Stimulated activated CD8-positive, alpha-beta memory T cell treated with anti-CD3 and anti-CD28 coated beads, Interleukin-4, amount 100 ng/mL, for 48 hours (primary cell): ENCODE measurements around the gene RNF150.

Experiments
- DNase-seq: peaks from one replicate; pipeline ENCODE4 v3.0.0-alpha.2; 2020

The RNF150 gene

DNA sequence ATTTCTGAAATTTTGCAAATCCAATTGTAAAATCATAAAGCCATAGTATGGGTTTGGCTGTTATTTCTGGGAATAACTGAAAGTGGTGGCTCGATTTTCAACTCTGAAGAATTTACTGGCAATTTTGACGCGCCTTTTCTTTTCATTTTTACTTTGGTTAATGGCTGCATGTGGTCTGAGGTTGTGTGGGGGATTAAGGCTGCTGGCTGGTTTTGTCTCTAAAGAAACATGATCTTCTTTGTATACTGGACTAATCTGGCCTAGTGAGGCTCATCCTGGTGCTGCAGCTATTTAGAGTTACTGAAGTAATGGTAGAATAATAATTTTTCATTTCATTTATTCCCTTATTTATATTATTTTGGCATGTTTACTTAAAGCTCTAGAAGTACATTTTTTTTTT, 164.0 kb downstream of the RNF150 start:
- DNase-seq = no peak

DNA sequence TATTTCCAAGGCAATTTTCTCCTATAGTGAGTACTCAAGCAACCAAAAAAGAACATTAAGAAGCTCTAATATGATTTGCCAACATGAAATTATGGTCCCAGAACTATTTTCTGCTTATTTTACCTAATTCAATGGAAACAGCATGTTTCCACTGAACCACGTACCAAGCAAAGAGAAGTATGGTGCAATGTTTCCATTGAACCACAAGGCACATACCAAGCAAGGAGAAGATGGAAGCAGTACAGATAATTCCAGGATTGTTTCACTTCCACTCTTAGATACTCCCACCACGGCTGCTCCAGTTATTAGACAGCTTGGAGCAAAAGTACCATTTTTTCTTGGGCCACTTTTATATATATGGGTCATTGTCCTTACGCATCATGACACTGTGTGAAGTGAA, 164.9 kb downstream of the RNF150 start:
- no peak for DNase-seq

DNA sequence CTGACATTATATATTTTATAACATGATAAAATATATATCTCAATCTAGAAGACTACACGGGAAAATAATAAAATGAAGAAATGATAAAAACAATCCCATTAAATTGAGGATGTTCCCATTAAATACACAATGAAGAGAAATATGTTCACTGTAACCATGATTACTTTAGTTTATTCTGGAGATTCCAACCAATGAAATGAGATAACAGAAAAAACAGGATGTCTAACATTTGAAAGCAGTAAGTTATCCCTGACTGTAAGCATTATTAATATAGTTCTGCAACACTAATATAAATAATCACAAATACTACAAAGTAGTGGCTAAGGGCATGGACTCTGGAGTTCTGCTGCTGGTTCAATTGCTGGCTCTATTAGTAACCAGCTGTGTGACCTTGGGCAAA, 169.4 kb downstream of the RNF150 start:
- DNase-seq = no peak

DNA sequence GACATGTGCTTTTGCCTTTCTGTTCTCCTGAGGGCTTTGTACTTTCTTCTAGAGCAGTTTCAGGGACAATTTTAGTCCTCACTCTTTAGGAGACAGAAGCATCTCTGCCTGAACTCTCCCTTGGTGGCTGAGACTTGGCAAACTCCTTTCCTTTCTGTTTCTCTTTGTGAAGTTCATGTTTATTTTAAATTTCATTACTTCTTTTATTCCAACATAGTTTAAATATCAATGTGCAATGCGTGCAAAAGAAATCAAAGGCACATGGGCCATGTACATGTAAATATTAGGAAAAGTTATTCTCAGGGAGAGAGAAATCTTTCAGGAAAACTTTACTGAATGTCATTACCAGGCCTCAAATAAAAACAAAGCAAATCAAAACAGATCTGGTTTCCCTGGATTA, 177.6 kb downstream of the RNF150 start:
- DNase-seq = no peak

DNA sequence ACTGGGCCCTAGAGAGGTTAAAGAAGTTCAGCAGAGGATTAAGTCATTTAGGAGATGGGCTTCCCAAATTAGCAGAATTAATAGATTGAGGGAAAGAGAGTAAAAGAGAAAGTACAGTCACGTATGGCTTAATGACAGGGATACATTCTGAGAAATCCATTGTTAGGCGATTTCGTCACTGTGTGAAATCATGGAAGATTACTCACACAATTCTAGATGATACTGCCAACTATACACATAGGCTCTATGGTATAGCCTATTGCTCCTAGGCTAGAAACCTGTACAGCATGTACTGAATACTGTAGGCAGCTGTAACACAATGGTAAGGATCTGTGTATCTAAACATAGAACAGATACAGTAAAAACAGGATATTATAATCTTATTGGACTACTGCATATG, 180.6 kb downstream of the RNF150 start:
- DNase-seq = no peak

DNA sequence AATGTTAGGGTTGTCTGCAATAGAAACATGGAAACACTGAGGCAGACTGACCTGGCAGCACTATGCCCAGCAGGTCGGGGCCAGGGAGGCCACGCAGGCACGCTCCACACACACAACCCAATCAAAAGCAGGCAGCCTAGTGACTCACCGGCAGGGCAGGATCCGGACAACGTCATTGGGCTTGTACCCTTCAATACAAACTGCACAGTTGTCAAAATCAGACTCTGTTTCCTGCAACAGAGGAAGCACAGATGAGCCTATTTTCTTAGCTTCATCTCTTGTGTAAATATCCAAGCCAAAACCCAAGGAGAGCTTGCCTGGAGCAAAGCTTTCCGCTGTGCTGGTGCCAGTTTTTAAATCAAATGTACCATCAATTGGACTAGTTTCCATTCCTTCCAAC, 185.8 kb downstream of the RNF150 start:
- DNase-seq = no peak

DNA sequence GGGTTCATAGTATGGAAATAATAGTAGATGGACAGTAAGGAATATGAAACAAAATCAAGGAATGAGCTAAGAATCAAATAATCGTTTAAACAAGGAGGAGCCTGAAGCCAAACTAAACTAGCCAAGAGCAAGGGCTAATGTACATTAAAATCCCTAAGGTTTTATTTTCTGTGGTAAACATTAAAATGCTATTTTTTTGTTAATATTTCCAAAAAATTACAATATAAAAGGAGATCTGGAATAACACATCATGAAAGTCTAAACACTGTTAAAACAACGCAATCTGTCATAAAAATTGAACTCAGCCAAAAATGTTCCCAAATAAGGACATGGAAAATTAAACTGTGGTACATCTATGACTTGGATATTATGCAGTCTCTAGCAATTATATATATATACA, 188.2 kb downstream of the RNF150 start:
- no peak for DNase-seq

DNA sequence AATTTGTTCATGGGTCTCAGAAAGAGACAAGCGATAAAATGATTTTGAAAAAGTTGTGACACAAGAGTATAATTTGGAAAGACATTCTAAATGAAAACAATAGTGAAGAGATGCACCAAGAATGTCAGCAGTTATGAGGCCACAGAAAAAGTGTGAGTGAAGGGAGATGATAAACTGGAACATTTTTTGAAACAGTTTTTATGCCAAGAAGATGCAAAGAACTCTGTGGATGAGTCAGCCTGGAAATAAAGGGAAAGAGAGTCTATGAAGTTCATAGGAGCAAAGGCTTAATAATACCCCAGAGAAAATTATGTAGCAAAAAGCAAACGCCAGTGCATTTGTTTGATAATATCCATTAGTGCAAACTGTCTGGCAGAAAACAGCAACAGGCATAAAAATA, 188.7 kb downstream of the RNF150 start:
- no peak for DNase-seq

DNA sequence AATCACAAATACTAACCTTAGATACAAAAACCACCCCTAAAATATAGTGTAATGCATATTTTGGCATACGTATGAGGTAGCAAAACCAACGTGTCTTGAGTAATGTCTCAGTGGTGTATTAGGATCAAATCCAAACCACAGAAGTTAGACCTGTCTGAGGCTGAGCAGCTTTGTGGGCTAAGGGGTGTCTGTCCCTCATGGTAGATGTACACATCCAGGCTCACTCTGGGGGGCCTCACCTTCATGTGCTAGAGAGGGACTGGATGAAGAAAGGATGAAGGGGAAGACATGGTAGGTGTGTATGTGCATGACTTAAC, 189.1 kb downstream of the RNF150 start:
- DNase-seq = no peak

DNA sequence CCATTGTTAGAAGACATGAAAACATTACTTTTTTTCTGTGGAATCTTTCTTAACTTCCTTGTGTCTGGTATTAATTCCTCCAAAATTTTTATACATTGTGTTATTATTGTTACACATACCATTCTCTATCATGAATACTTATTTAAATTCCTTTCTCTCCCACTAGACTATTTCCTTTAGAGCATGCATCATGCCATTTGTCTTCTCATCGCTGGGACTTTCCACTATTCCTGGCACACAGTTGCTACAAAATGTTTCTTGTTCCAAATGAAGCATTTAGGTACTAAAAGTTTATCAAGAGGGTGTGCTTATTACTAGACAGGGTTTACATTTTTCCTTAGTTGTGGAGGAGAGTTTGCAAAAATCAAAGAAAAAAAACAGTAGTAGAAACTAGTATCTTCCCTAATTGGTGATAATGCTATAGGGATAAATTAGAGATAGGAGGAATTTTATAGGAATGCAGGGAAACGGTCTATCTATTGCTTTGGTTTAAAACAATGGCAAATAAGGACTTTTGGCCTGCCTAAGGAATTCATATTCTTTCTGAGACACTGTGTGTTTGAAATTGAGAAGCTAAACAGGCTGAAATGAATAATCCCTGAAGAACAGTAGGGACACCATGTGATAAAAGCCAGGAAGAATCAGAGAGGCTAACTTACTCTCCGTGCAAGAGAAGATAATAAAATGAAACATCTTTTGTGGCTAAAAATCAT, 189.6 kb downstream of the RNF150 start:
- no peak for DNase-seq

DNA sequence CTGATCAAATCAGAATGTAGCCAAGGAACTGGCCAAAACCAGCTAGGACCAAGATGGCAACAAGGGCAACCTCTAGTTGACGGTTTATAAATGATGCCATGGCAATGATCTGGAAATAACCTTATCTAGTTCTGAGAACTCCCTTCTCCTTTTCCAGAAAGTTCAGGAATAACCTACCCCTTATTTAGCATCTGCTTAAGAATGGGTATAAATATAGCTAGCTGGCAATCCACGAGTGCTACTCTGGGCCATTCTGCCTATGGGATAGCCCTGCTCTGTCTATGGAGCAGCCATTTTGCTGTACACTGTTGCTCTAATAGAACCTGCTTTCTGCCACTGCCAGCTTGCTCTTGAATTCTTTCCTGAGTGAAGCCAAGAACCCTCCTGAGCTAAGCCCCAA, 192.7 kb downstream of the RNF150 start:
- DNase-seq = no peak

DNA sequence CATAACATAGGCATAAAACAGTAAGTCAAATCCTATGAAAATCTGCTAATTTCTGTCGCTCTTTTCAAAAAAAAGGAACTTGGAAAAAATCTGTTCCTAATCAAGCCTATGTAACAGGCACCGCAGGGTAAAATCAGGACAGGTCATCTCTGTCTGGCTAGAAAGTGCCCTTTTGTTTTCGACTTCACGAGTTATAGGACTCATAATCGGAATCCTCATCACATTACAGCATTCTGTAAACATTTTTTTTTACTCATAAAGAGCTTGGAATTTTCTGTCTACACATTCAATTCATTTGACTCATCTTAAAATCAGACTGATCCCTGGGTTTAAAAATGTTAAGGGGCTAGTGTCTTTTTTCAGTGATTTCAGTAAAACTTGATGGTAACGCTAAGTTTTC, 195.4 kb downstream of the RNF150 start:
- DNase-seq = no peak

DNA sequence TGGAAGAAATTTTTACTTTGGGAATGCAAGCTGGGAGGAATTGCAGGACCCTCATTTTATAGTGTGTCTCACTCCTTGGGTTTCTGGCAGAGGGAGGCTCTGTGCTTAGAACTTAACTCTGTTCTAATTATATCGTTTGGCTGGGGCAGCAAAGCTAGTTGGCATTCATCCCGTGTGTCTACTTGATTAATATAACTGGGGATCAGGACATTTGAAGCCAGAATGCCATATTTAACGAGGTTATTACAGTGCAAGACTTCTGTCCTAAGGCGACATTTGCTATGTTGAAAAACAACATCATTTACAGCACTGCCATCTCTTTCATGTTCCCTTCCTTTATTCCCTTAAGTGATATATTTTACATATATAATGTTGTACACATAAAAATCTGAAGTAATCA, 198.0 kb downstream of the RNF150 start:
- no peak for DNase-seq

DNA sequence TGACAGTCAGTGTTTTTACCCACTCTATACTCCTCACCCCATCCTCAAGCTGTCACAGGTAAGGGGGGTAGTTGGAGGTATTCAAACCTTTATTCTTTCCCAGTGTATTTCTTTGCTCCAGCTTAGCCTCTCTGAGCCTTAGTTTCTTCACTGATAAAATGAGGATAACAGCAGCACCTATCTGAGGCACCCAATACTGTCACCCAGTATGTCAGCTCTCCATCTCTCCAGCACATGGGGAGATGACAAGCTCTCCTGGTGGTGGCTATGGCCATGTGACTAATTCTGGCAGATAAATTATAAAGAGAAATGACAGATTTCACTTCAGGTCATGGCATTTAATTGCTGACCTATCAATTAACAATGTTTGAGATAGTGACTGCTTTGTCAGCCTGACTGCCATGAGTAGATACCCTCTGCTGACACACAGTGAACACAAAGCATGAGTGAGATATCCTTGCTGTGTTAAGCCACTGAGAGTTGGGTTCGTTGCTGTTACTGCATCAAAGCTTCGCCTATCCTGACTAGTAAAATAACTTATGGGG, 200.7 kb downstream of the RNF150 start:
- DNase-seq = no peak

DNA sequence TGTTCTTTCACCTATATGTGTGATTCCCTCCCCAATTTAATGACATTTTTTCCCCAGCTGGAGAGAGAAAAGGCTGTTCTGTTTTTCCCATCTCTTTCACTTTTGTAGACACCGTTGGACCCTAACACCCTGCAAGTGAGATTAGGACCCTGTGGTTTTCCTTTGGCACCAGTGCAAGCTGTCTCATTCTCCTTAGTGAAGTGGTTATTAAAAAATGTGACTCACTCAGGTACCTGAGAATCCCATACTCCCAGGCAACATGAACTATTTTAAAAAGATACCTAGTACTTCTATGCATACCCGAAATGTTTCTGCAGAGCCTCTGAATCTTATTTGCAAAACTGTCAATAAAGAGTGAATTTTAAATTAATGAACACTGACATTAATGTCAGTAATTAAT, 201.4 kb downstream of the RNF150 start:
- no peak for DNase-seq

DNA sequence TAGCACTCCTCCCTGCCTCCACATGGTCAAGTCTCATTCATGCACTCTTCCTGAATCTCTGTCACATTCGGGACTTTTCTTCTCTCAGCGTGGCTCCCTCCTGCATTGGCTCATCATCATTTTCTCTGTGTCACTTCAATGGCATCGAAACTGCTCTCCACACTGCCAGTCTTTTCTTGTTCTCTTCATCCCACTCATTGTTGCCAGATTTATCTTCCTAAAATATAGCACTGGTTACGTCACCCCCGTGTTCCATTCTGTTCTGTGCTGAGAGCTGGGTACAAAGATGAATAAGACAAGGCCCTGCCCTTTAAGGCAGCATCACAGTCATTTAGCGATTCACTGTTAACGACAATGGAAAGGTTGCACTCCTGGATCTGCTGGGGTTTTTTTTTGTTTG, 202.7 kb downstream of the RNF150 start:
- DNase-seq = no peak

DNA sequence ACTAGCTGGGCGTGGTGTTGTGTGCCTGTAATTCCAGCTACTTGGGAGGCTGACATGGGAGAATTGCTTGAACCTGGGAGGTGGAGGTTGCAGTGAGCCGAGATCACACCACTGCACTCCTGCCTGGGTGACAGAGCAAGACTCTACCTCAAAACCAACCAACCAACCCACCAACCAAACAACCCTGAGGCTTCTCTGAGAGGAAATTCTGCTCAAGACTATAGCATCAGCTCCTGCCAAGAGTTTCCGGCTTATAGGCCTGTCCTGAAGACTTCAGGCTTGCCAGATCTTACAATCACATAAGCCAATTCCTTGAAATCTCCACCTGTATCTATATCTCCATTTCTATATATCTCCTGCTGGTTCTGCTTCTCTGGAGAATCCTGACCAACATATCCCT, 203.3 kb downstream of the RNF150 start:
- no peak for DNase-seq

DNA sequence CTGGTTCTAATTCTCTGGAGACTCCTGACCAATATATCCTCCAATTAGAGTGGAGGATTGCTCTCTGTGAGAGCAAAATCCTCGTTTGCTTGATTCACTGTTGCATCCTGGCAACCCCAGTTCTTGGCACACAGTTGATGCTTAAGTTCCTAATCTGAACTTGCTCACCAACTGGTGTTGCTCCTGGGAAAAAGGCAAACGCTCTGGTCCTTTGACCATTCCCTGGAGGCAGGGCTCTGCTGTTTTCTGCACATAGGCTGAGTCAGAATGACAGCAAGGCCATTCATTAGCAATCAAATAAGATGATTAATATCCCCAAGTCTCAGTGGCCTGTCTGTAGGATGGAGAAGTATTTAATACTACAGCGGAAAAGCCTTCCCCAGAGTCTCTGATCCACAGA, 204.4 kb downstream of the RNF150 start:
- DNase-seq = no peak

DNA sequence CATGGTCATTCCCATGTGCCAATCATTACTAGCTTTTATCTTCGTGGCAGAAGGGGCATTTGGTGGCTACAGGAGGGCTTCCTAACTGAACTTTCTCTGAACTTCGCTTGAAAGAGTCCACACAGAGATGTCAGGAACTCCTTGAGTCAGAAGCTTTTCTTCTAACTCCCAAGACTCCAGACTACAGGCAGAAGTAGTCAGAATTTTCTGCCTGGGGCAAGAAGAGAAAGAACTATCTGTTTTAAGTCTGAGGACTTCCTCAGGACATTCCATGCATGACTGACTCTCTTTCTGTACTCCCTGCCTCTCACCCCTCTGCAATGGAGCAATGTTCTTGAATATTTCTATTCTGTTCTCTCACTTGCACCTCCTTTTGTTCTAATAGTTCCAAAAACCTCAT, 206.6 kb downstream of the RNF150 start:
- no peak for DNase-seq

DNA sequence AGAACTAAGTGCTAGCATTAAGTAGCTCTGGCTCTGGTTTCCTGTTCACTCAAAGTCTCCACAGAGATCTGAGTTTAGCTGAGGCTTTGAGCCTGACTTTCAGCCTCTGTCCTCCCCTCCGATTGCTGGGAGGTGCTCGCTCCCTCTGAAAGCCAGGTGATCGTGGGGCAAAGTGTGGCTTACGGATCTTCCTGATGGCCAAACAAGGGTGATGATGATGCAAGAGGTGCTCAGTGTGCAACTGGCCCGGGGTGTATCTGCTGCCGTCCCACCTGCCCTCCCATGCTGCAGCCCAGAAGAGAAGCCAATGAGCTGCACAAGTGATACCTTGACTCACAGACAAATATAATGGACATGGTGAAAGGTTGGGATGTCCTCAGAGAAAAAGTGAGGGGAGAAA, 207.9 kb downstream of the RNF150 start:
- no peak for DNase-seq

DNA sequence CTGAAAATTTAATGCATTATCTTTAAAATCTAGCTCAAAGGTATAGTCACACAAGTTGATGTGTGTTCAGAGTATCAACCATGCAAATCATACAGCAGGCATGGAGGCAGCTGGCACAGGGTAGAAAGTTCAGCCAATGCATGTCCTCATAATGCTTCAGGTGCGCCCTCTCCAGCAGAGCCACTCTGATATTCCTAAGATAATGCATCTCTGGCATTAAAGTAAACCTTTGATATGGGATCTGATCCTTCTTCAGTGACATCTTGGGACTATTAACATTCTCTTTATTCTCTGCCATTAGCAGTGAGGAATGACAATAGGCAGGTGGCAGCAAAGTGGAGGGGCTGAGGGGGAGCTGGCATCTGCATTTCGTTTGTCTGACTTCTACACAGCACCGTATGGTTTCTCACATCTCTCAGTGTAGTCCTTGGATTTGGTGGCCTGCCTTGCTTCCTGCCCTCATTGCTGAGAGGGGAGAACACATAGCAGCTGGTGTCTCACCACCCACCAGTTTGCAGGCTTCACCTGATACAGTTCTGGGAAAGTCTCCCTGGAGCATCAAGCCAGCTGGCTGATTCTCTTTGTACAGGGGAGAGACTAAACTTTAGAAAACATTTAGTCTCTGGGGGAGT, 208.4 kb downstream of the RNF150 start:
- no peak for DNase-seq

DNA sequence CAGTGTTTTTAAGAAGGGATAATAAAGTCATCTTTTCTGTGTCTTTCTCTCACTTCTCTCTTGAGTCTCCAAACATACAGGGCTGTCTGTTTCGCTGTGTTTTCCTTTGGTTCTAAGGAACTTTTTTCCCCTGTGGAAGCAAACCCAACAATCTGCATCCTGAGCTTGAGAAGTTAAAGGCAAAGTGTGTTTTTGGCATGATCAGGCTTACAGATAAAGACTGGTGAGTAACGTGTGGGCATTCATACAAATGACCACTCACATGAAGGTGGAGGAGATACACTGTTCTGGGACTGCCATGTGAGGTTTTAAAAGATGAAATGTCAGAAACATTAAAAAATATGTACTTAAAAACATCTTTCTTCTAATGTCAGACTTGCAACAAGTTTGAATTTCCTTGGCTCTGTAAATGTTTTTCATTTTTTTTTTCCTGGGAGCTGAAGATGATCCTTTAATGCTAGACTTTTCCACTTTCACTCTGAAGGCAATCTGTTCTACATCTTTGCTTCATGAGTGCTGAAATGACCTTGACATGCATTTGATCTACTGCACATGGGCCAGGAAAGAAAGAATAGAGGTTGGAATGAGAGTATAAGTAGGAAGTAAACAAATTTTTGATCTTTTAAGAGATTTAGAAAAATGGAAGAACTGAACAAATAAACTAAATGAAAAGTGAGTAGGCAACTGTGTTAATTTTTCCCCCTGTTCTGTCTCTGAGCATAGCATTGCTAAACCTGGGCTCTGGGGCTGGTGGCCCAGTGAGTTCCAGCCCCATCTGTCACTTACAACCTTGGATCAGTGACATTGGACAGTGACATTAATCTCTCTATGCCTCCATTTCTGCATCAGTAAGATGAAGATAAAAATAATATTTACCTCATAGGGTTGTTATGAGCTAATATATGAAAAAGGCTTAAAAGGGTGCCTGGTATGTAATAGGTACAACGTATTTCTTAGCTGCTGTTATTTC, 226.0 kb downstream of the RNF150 start:
- DNase-seq = no peak

DNA sequence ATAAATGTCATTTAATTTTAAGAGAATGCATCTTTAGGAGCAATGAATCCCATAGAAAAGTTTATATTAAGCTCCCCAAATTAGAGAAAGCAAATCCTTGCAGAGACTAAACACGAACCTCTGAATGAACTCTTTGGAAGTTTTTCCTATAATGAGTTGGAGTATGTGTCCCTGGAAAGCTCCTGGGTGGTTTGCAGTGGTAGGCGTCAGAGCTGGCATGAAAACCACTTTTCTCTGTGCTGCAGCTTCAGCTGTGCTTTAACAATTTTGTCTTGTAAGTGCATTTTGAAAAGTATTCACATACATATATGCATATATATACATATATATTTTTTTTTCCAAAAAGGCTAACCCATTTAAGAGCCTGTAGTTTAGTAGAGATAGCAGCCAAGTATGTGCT, 228.4 kb downstream of the RNF150 start:
- DNase-seq = no peak
